ENCODE results near the gene CST5.

DNA sequence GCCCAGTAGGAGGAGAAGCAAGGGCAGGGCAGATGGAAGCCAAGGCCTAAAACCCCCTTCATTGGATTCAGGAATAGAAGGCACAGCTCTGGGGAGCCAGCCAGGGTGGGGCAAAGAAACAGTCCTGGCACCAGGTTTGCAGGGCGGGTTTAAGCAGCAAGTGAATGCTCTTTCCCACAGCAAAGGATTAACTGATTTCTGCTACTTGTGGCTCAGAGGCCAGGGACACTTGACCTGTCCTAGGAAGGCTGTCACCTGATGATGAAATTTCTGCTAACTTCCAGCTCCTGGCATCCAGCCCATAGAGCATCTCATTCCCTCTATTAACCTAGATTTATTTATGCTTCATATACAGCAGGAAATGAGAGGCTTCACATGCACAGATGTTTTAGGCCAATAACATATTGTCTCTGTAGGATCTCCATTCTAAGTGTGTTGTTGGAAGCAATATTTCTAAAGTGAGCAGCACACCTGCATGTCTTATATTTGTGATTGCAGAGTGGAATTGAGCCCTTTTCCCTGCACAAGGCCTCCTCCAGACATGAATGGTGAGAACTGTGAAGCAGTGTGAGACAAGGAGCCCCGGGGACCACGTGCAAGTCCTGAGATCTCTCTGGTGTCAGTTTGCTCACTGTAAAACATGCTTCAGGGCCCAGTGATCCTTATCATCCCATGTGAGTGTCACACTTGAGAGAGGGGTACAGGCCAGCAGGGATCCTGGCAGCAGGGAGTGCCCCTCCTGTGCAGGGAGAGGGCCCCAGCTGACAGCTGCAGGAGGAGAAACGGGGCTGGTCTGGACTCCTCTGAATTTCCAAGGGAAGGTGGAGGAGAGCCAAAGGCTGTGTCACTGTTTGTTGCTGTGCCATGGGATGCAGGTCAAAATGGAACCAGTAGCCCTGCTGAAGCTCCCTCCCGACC, 41.1 kb upstream of the CST5 start:
- no peak for TF ChIP-seq CTCF (IDR thresholded peaks at IDR 0.05)
- no peak for TF ChIP-seq EP300 (IDR thresholded peaks at IDR 0.05; ENCODE audit: borderline replicate concordance in 1 of 2, low read depth in 1 of 2, low read length in 1 of 2)
- TF ChIP-seq YY1 (IDR thresholded peaks at IDR 0.05; ENCODE audit: low read depth), result no peak
- TF ChIP-seq, protein P1, sequence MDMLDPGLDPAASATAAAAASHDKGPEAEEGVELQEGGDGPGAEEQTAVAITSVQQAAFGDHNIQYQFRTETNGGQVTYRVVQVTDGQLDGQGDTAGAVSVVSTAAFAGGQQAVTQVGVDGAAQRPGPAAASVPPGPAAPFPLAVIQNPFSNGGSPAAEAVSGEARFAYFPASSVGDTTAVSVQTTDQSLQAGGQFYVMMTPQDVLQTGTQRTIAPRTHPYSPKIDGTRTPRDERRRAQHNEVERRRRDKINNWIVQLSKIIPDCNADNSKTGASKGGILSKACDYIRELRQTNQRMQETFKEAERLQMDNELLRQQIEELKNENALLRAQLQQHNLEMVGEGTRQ (IDR thresholded peaks at IDR 0.05; ENCODE audit: borderline replicate concordance, low read depth, low read length), result no peak
- no peak for TF ChIP-seq TCF12 (IDR thresholded peaks at IDR 0.05)
- TF ChIP-seq RFX5 (IDR thresholded peaks at IDR 0.05; ENCODE audit: low read length), result no peak
- no peak for TF ChIP-seq NRF1 (IDR thresholded peaks at IDR 0.05; ENCODE audit: low read depth, low read length)
- no peak for TF ChIP-seq GABPA (IDR thresholded peaks at IDR 0.05; ENCODE audit: low read depth)
- no peak for TF ChIP-seq POLR2AphosphoS5 (IDR thresholded peaks at IDR 0.05; ENCODE audit: low read depth, low read length)
- no peak for TF ChIP-seq JUND (IDR thresholded peaks at IDR 0.05)
- no peak for TF ChIP-seq FOXJ3 (CRISPR knock-in tag; IDR thresholded peaks at IDR 0.05)
- TF ChIP-seq, protein P2, sequence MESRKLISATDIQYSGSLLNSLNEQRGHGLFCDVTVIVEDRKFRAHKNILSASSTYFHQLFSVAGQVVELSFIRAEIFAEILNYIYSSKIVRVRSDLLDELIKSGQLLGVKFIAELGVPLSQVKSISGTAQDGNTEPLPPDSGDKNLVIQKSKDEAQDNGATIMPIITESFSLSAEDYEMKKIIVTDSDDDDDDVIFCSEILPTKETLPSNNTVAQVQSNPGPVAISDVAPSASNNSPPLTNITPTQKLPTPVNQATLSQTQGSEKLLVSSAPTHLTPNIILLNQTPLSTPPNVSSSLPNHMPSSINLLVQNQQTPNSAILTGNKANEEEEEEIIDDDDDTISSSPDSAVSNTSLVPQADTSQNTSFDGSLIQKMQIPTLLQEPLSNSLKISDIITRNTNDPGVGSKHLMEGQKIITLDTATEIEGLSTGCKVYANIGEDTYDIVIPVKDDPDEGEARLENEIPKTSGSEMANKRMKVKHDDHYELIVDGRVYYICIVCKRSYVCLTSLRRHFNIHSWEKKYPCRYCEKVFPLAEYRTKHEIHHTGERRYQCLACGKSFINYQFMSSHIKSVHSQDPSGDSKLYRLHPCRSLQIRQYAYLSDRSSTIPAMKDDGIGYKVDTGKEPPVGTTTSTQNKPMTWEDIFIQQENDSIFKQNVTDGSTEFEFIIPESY (IDR thresholded peaks at IDR 0.05; ENCODE audit: borderline replicate concordance, low read depth), result no peak
- no peak for TF ChIP-seq TAF1 (IDR thresholded peaks at IDR 0.05; ENCODE audit: borderline replicate concordance, low read depth, low read length)
- TF ChIP-seq, protein P3, sequence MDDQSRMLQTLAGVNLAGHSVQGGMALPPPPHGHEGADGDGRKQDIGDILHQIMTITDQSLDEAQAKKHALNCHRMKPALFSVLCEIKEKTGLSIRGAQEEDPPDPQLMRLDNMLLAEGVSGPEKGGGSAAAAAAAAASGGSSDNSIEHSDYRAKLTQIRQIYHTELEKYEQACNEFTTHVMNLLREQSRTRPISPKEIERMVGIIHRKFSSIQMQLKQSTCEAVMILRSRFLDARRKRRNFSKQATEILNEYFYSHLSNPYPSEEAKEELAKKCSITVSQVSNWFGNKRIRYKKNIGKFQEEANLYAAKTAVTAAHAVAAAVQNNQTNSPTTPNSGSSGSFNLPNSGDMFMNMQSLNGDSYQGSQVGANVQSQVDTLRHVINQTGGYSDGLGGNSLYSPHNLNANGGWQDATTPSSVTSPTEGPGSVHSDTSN (IDR thresholded peaks at IDR 0.05), result no peak
